ENCODE results near the gene RPL7A. TPM values are rescaled to one million over a fixed set of nuclear protein-coding genes. Genes with fewer than 3 reads are reported as not detected.
A peak's percentile ranks its signal among the peaks of the same experiment; 100 is the strongest.

The RPL7A gene
- total and polyA plus RNA-seq, 7 donors = 1,013 to 3,403 (median 1,526) TPM

GRCh38 chr9:133393399-133393798, 45.4 kb downstream of the RPL7A start:
- Histone ChIP-seq H3K4me1 (no peaks in the 10 kb centered on the region), H3K27me3 (ENCODE audit: insufficient read depth in 3 of 3, low read length in 2 of 3) (peaks cover 0 to 34% (median 8%) of the 10 kb centered on the region in 3 donors), H3K4me3 (no peak overlapping the region), H3K36me3 (ENCODE audit: insufficient read depth in 1 of 2, low read depth in 1 of 2) (no peaks in the 10 kb centered on the region), H3K27ac (no peak overlapping the region), H3K9me3 (no peaks in the 10 kb centered on the region)
- DNase-seq (no peak), ATAC-seq (no peak)
- intact Hi-C loops (cut with DNase I) = no loop called here
- WGBS, 3 donors = 72 to 96% (median 87%) methylated on average over 3 of the region's 3 CpGs
- no peak for TF ChIP-seq CTCF (IDR thresholded peaks at IDR 0.05)

- H3K36me3 ChIP-seq (ENCODE audit: insufficient read depth in 1 of 2, low read depth in 1 of 2) = peaks cover 0 to under 1% of the 10 kb centered on the region in 2 donors
- intact Hi-C loops (cut with DNase I) = no loop called here
- no peak for DNase-seq
- no peak for ATAC-seq
- H3K27me3 ChIP-seq (ENCODE audit: insufficient read depth in 3 of 3, low read length in 2 of 3) = peaks cover 0 to 31% (median 8%) of the 10 kb centered on the region in 3 donors
- WGBS, 3 donors = 35 to 46% (median 39%) methylated on average over 8 of the region's 8 CpGs
- no peak overlapping the region for H3K27ac ChIP-seq
- no peak for TF ChIP-seq CTCF (IDR thresholded peaks at IDR 0.05)
- H3K4me3 ChIP-seq = no peak overlapping the region
- no peaks in the 10 kb centered on the region for H3K9me3 ChIP-seq
- H3K4me1 ChIP-seq = no peaks in the 10 kb centered on the region
Observed at GRCh38 chr9:133394687-133395271, 46.8 kb downstream of the RPL7A start.

- no peak for DNase-seq
- TF ChIP-seq CTCF (IDR thresholded peaks at IDR 0.05) = no peak
- Histone ChIP-seq H3K4me3 (no peak overlapping the region), H3K9me3 (no peaks in the 10 kb centered on the region), H3K36me3 (ENCODE audit: insufficient read depth in 1 of 2, low read depth in 1 of 2) (peaks cover 0 to 7% of the 10 kb centered on the region in 2 donors), H3K27me3 (ENCODE audit: insufficient read depth in 3 of 3, low read length in 2 of 3) (peaks cover 0 to 24% (median 8%) of the 10 kb centered on the region in 3 donors), H3K27ac (no peak overlapping the region), H3K4me1 (no peaks in the 10 kb centered on the region)
- 20 to 30% (median 21%) methylated on average over 14 of the region's 14 CpGs for WGBS, 3 donors
- ATAC-seq = peak in 1 of 4 donors; percentile 36
- intact Hi-C loops (cut with DNase I) = no loop called here
Observed at GRCh38 chr9:133396952-133397351, 48.9 kb downstream of the RPL7A start.

DNA sequence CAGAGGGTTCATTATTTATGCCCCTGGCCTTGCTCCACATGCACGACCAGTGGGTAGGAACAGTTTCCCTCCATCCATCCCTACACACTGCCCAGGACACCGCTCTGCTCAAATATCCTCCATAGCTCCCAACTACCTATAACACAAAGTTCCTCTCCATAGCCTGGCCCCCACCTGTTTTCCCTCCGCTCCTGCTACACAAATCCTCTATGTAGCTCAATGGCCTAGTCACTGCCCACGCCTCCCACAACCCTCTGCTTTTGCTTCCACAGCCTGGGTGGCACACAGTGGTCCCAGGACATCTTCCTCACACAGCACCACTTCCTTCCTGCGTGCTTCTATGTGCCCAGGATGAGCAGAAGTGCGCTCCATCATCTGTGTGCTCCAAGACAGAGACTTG, 49.4 kb downstream of the RPL7A start:
- 72 to 77% (median 72%) methylated on average over 6 of the region's 6 CpGs for WGBS, 3 donors
- no peaks in the 10 kb centered on the region for H3K4me1 ChIP-seq
- no peak overlapping the region for H3K4me3 ChIP-seq
- TF ChIP-seq CTCF (IDR thresholded peaks at IDR 0.05) = no peak
- DNase-seq (no peak), ATAC-seq (peak in 1 of 4 donors; percentile 17)
- no peaks in the 10 kb centered on the region for H3K9me3 ChIP-seq
- intact Hi-C loops (cut with DNase I) = no loop called here
- H3K27ac ChIP-seq = no peak overlapping the region
- peaks cover 0 to 11% of the 10 kb centered on the region in 2 donors for H3K36me3 ChIP-seq (ENCODE audit: insufficient read depth in 1 of 2, low read depth in 1 of 2)
- peaks cover 0 to 24% (median 8%) of the 10 kb centered on the region in 3 donors for H3K27me3 ChIP-seq (ENCODE audit: insufficient read depth in 3 of 3, low read length in 2 of 3)

- ATAC-seq (no peak), DNase-seq (no peak)
- Histone ChIP-seq H3K36me3 (ENCODE audit: insufficient read depth in 1 of 2, low read depth in 1 of 2) (peaks cover 0 to 15% of the 10 kb centered on the region in 2 donors), H3K27me3 (ENCODE audit: insufficient read depth in 3 of 3, low read length in 2 of 3) (peaks cover 0 to 24% (median 8%) of the 10 kb centered on the region in 3 donors), H3K27ac (no peak overlapping the region), H3K4me1 (no peaks in the 10 kb centered on the region), H3K4me3 (no peak overlapping the region), H3K9me3 (no peaks in the 10 kb centered on the region)
- 47 to 55% (median 49%) methylated on average over 9 of the region's 9 CpGs for WGBS, 3 donors
- no peak for TF ChIP-seq CTCF (IDR thresholded peaks at IDR 0.05)
- intact Hi-C loops (cut with DNase I) = no loop called here
Observed at GRCh38 chr9:133397895-133398294, 49.9 kb downstream of the RPL7A start.
